Endothelial cell of umbilical vein (primary cell): Measurements from ENCODE around the gene ADAT1.

ENCODE experiments used
- POLR2AphosphoS5 ChIP-seq: IDR thresholded peaks from 2 replicates; pipeline ENCODE4 v1.6.1; 2012; ENCODE audit warnings: low read depth, mild to moderate bottlenecking, control low read depth, low read length, moderate library complexity; ENCODE audit not compliant: insufficient read depth
- TF ChIP-seq, protein P1 (sequence below), 2 donors: IDR thresholded peaks; 1 replicate in 1 of 2; 2 replicates in 1 of 2; pipeline ENCODE4 v1.5.1; 2011; ENCODE audit warnings: low read length in 2 of 2, mild to moderate bottlenecking in 2 of 2, moderate library complexity in 2 of 2, control low read depth in 1 of 2, inconsistent platforms in 1 of 2, low read depth in 1 of 2; ENCODE audit not compliant: insufficient read depth in 1 of 2; ENCODE audit errors: extremely low read depth in 1 of 2

DNA sequence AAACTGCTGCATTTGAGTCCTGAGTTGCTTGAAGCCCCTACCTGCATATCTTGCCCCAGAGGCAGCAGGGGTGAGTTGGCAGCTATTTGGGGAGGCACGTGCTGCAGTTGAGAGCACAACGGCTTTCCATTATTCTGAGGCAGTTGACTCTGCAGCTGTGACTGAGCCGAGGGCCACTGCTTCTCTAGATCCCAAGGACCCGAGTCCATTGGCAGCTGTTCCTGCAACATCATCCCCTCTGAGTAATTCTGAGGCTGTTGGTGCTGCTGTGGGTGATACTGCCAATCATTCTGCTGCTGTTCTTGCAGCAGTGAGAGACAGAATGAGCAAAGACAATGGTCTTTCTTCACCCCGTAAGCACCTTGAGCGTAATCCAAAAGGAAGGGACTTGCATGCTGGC lies 37.2 kb upstream of the ADAT1 start:
- TF ChIP-seq POLR2AphosphoS5: no peak
- TF ChIP-seq, protein P1, sequence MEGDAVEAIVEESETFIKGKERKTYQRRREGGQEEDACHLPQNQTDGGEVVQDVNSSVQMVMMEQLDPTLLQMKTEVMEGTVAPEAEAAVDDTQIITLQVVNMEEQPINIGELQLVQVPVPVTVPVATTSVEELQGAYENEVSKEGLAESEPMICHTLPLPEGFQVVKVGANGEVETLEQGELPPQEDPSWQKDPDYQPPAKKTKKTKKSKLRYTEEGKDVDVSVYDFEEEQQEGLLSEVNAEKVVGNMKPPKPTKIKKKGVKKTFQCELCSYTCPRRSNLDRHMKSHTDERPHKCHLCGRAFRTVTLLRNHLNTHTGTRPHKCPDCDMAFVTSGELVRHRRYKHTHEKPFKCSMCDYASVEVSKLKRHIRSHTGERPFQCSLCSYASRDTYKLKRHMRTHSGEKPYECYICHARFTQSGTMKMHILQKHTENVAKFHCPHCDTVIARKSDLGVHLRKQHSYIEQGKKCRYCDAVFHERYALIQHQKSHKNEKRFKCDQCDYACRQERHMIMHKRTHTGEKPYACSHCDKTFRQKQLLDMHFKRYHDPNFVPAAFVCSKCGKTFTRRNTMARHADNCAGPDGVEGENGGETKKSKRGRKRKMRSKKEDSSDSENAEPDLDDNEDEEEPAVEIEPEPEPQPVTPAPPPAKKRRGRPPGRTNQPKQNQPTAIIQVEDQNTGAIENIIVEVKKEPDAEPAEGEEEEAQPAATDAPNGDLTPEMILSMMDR (IDR thresholded peaks at IDR 0.05; ENCODE audit: extremely low read depth in 1 of 2, insufficient read depth in 1 of 2, low read depth in 1 of 2, low read length in 2 of 2): no peak
